Fibroblast of villous mesenchyme (primary cell): ENCODE measurements around the gene TFAP2E. TPM values are rescaled to one million over a fixed set of nuclear protein-coding genes. Genes with fewer than 3 reads are reported as not detected.

Experiments
- DNase-seq: peaks from one replicate; pipeline ENCODE4 v3.0.0-alpha.2; 2010; ENCODE audit warnings: low read depth
- H3K4me3 ChIP-seq: 2 replicates; pipeline ENCODE4 v1.5.1; 2011; ENCODE audit warnings: low read depth, mild to moderate bottlenecking, low read length
- total RNA-seq: library from RNA; depleted of rRNA; stranded (reverse); fragments of >200 nt; gene quantifications from 2 replicates; pipeline ENCODE4 v1.2.3, GENCODE V29; 2012
- TF ChIP-seq, protein P1 (sequence below): IDR thresholded peaks from 2 replicates; pipeline ENCODE4 v1.5.1; 2012; ENCODE audit warnings: low read depth, mild to moderate bottlenecking, low read length; ENCODE audit not compliant: insufficient read depth

Gene TFAP2E
- total RNA-seq = under 0.01 and 0.32 TPM in 2 replicates

DNA sequence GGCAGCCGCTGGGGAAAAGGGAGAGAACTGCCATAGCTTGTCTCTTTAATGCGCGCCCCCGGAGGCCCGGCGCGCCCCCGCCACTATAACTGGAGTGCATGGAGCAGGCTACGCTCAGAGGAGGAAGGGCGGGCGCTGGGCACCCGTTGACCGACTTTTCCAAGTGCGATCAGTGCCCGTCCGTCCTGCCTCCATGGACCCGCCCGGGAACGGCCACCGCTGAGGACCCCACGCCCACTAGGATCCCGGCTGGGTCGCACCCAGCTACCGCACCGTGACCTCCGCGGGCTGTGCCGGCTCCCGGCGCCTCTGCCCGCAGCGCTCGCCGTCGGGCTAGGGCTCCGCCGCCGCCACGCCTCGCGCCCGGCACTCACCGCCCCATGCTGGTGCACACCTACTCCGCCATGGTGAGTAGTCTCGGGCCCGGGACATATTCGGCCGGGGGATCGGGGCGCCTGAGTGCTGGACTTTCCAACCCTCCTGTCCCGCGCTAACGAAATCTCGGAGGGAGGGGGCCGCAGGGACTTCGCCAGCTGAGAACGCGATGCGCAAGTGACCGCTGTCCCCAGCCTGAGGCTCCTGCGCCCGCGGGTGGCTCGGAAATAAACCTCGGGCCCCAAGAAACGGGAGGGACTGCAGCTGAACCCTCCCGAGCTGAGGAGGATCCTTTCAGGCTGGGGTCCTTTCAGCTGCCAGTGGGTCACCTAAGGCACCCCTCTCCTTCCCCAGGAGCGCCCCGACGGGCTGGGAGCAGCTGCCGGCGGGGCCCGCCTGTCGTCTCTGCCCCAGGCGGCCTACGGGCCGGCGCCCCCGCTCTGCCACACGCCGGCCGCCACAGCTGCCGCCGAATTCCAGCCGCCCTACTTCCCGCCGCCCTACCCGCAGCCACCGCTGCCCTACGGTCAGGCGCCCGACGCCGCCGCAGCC lies at the start of gene TFAP2E:
Gene TFAP2E (plus strand): TSS at position 117 of the 927 bp plus-strand sequence. CDS start 264 bp downstream, at position 381.
- peak within 1 kb of the TSS; percentile 65 for H3K4me3 ChIP-seq
- DNase-seq = peak; percentile 36
- TF ChIP-seq, protein P1, sequence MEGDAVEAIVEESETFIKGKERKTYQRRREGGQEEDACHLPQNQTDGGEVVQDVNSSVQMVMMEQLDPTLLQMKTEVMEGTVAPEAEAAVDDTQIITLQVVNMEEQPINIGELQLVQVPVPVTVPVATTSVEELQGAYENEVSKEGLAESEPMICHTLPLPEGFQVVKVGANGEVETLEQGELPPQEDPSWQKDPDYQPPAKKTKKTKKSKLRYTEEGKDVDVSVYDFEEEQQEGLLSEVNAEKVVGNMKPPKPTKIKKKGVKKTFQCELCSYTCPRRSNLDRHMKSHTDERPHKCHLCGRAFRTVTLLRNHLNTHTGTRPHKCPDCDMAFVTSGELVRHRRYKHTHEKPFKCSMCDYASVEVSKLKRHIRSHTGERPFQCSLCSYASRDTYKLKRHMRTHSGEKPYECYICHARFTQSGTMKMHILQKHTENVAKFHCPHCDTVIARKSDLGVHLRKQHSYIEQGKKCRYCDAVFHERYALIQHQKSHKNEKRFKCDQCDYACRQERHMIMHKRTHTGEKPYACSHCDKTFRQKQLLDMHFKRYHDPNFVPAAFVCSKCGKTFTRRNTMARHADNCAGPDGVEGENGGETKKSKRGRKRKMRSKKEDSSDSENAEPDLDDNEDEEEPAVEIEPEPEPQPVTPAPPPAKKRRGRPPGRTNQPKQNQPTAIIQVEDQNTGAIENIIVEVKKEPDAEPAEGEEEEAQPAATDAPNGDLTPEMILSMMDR = no peak

DNA sequence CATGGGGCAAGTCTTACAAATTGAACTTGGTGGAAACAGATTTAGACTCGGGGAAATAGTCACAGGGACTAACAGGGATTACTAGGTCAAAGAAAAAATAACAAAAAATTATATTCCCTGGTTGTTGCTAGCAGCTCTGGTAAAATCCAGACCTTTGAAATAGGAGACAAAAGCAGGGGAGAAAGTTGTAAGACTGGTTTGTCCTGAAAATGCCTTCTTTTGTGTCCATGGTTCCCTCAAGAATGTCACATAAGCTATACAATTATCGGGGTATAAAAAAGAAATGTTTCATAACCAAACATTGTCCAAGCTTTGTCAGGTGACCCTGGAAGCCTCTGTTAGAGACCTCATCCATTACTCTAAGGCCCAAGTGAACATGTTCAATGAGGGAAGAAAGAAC lies 49.0 kb upstream of the TFAP2E start:
- DNase-seq = no peak
- TF ChIP-seq, protein P1 = no peak
- no peak overlapping the region for H3K4me3 ChIP-seq

DNA sequence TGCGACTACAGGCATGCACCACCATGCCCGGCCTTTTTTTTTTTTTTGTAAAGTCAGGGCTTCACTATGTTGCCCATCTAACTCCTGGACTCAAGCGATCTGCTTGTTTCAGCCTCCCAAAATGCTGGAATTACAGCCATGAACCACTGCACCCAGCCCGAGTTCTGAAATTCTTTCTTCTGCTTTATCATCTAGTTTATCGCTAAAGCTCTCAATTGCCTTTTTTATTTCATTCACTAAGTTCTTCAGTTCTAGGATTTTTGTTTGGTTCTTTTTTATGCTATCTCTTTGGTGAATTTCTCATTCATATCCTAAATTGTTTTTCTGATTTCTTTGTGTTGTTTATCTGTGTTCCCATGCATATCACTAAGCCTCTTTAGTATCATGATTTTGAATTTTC lies 42.9 kb upstream of the TFAP2E start:
- DNase-seq = no peak
- TF ChIP-seq, protein P1 = no peak
- H3K4me3 ChIP-seq = no peak overlapping the region

DNA sequence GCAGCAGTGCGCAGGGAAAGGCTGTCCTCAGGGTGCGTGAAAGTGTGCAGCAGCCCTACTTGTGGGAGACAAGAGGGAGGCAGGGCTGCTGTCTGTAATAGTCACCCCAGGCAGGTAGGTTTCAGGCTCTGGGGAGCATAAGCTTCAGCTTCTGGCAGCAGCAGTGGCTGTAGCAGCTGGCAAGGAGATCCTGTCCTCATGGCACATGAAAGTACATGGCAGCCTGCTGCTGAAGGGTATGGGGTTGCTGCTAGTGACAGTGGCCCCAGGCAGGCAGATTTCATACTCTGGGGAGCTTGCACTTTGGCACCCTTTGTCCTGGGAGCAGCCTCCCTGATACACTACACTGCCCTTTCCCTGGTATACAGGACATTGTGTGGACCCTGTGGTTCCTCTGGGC lies 42.2 kb upstream of the TFAP2E start:
- TF ChIP-seq, protein P1 = no peak
- DNase-seq = no peak

DNA sequence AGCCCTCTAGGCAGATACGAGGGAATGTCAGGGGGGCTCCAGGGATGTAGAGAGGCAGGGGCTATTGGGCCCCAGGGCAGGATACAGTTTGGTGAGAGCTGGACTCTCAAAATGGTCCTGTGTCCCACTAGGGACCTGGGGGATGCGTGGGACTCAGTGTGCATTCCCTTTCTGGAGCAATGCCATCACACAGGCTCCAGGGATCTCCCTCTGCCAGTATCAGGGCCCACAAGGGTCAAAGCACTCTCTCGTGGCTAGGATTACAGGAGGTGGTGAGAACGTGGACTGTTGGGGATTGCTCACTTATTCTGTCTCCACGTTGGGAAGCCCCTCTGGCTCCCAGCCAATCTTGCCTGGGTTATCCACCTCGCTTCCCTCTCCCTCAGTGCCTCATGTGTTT lies 41.7 kb upstream of the TFAP2E start:
- no peak overlapping the region for H3K4me3 ChIP-seq
- no peak for DNase-seq
- TF ChIP-seq, protein P1 = no peak

More for the DNA sequence above, 42.2 kb upstream of the TFAP2E start:
- no peak overlapping the region for H3K4me3 ChIP-seq

DNA sequence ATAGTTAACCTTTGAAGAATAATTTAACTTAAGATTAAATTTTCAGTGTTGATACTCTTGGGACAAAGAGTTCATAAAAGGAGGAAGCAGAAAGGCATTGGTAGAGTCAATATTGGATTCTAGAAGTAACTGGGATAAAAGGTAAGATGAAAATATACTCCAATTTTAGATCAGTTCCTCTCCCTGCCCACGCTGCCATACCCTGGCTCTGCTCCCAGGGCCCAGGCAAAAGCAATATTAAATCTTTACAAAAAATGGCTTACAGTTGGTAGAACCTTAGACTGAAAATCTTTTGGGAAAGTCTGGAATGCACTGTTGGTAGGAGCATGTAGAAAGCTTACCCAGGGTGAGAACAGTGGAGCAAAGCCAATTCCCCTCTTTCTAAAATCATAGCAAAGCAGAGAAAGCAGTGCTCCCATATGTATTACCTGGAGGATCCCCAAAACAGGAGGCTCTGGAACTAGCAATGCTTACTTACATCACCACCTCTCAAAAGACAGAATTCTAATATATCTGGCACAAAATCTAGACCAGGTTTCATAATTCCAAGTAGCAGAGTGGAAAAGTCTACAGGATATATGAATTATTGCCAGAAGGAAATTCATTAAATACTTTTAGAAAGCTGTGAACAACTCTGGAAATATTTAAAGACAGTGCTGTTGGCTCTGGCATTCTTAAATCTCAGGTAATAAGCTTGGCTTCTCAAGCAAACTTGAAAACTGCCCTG lies 40.5 kb upstream of the TFAP2E start:
- DNase-seq = no peak
- TF ChIP-seq, protein P1 = no peak
- no peak overlapping the region for H3K4me3 ChIP-seq
